NCI-H128 (cell line): ENCODE results near the gene TTLL11.

Experiments used
- DNase-seq: peaks from one replicate; lab custom pipeline; 2025; ENCODE audit not compliant: unreplicated experiment; lab: John Stamatoyannopoulos, UW

Gene TTLL11

GRCh38 chr9:121979736-121980135 is 113.4 kb downstream of the TTLL11 start:
- DNase-seq, result no peak

- DNase-seq, result no peak
Measured at GRCh38 chr9:121976751-121977150, 116.4 kb downstream of the TTLL11 start.

GRCh38 chr9:121975801-121976277 is 117.3 kb downstream of the TTLL11 start:
- no peak for DNase-seq

- DNase-seq, result no peak
Measured at GRCh38 chr9:121974421-121974820, 118.7 kb downstream of the TTLL11 start.

- DNase-seq, result no peak
Measured at GRCh38 chr9:121972501-121972981, 120.6 kb downstream of the TTLL11 start.

GRCh38 chr9:121968056-121968455 is 125.1 kb downstream of the TTLL11 start:
- no peak for DNase-seq

- no peak for DNase-seq
Measured at GRCh38 chr9:121966706-121967105, 126.4 kb downstream of the TTLL11 start.

GRCh38 chr9:121963528-121963995 is 129.5 kb downstream of the TTLL11 start:
- no peak for DNase-seq

GRCh38 chr9:121962421-121962820 is 130.7 kb downstream of the TTLL11 start:
- no peak for DNase-seq

- DNase-seq, result no peak
Measured at GRCh38 chr9:121960665-121961064, 132.4 kb downstream of the TTLL11 start.

GRCh38 chr9:121958530-121958929 is 134.6 kb downstream of the TTLL11 start:
- DNase-seq, result no peak

GRCh38 chr9:121956808-121957207 is 136.3 kb downstream of the TTLL11 start:
- DNase-seq, result no peak

- no peak for DNase-seq
Measured at GRCh38 chr9:121955649-121956048, 137.5 kb downstream of the TTLL11 start.

- no peak for DNase-seq
Measured at GRCh38 chr9:121954477-121955140, 138.5 kb downstream of the TTLL11 start.

- no peak for DNase-seq
Measured at GRCh38 chr9:121952611-121953010, 140.5 kb downstream of the TTLL11 start.

- no peak for DNase-seq
Measured at GRCh38 chr9:121950866-121951265, 142.2 kb downstream of the TTLL11 start.

GRCh38 chr9:121950441-121950840 is 142.7 kb downstream of the TTLL11 start:
- DNase-seq, result no peak

- no peak for DNase-seq
Measured at GRCh38 chr9:121949766-121950165, 143.3 kb downstream of the TTLL11 start.

- DNase-seq, result no peak
Measured at GRCh38 chr9:121949364-121949763, 143.7 kb downstream of the TTLL11 start.

- DNase-seq, result peak; percentile 30
Measured at GRCh38 chr9:121947775-121948174, 145.3 kb downstream of the TTLL11 start.

- DNase-seq, result no peak
Measured at GRCh38 chr9:121946465-121946864, 146.6 kb downstream of the TTLL11 start.

GRCh38 chr9:121945849-121946248 is 147.3 kb downstream of the TTLL11 start:
- DNase-seq, result no peak

- no peak for DNase-seq
Measured at GRCh38 chr9:121945281-121945680, 147.8 kb downstream of the TTLL11 start.
